ENCODE measurements around the gene CFAP107.

Gene CFAP107

GRCh38 chr1:12741946-12742345, 4.1 kb upstream of the CFAP107 start:
- H3K27me3 ChIP-seq (replicated peaks; ENCODE audit: control insufficient read depth, insufficient read depth, low read length), result no peaks in the 10 kb centered on the region
- no peaks in the 10 kb centered on the region for H3K36me3 ChIP-seq (ENCODE audit: control insufficient read depth, insufficient read depth, low read length)
- H3K4me3 ChIP-seq (replicated peaks; ENCODE audit: low read depth, low read length), result no peak overlapping the region
- TF ChIP-seq CTCF (IDR thresholded peaks at IDR 0.05; ENCODE audit: insufficient read depth, low read length, poor library complexity, severe bottlenecking), result no peak
- DNase-seq (ENCODE audit: extremely low read depth, insufficient read length), result no peak

DNA sequence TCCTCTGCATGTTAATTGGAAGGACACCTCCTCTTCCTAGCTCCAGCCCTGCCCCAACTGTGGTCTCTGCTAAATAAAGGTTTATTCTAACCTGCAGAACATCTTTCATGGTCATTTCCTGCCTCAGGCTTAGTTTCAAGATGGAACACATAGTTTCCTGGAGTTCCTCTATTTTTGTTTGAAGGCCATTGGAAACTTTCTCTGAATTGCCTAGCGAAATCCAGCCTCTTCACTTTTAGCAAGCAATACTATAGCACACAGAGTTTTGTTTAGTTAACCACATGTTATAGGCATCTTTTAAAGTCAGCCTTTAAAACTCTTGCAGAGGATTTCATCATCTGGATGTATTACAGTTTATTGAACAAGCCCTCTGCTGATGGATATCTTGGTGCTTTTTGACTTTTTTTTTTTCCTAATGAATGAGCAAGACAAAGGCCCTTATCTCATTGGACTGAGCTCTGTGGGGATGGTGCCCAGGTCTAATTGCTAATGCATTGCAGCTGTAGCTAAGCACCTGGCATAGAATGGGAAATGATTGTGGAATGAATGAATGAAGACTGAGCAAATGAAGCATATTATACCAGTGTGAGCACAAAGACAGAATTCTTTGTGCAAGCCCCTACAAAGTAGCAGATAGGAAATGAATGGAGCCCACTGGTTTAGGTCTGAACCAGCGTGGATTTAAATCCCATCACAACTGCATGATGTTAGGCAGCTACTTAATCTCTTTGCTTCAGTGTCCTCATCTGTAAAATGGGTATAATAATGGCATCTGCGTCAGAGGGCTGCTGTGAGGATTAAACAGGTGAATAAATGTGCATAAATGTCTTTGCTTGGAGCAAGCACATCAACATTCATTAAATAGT, 641 bp upstream of the CFAP107 start:
- no peak for DNase-seq (ENCODE audit: extremely low read depth, insufficient read length)
- no peak for TF ChIP-seq CTCF (IDR thresholded peaks at IDR 0.05; ENCODE audit: insufficient read depth, low read length, poor library complexity, severe bottlenecking)
- Histone ChIP-seq H3K4me3 (replicated peaks; ENCODE audit: low read depth, low read length) (no peak overlapping the region), H3K36me3 (ENCODE audit: control insufficient read depth, insufficient read depth, low read length) (no peaks in the 10 kb centered on the region), H3K27me3 (replicated peaks; ENCODE audit: control insufficient read depth, insufficient read depth, low read length) (no peaks in the 10 kb centered on the region)

- no peak for DNase-seq (ENCODE audit: extremely low read depth, insufficient read length)
- Histone ChIP-seq H3K4me3 (replicated peaks; ENCODE audit: low read depth, low read length) (no peak overlapping the region), H3K36me3 (ENCODE audit: control insufficient read depth, insufficient read depth, low read length) (no peaks in the 10 kb centered on the region), H3K27me3 (replicated peaks; ENCODE audit: control insufficient read depth, insufficient read depth, low read length) (no peaks in the 10 kb centered on the region)
- TF ChIP-seq CTCF (IDR thresholded peaks at IDR 0.05; ENCODE audit: insufficient read depth, low read length, poor library complexity, severe bottlenecking), result no peak
Measured at GRCh38 chr1:12748778-12749355, 2.9 kb downstream of the CFAP107 start.

DNA sequence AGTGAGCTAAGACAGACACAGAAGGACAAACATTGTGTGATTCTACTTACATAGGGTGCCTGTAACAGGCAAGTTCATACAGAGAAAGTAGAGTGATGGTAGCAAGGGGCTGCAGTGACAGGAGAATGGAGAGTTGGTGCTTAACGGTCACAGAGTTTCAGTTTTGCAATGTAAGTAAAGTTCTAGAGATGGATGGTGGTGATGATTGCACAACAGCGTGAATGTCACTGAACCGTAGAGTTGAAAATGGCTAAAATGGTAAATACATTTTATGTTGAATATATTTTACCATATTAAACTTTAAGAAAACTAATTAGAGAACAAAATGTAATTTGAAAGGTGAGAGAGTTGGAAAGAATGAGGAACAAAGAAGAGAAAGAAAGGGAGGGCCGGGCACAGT, 8.7 kb downstream of the CFAP107 start:
- no peak for DNase-seq (ENCODE audit: extremely low read depth, insufficient read length)
- TF ChIP-seq CTCF (IDR thresholded peaks at IDR 0.05; ENCODE audit: insufficient read depth, low read length, poor library complexity, severe bottlenecking), result no peak
- Histone ChIP-seq H3K4me3 (replicated peaks; ENCODE audit: low read depth, low read length) (no peak overlapping the region), H3K36me3 (ENCODE audit: control insufficient read depth, insufficient read depth, low read length) (no peaks in the 10 kb centered on the region), H3K27me3 (replicated peaks; ENCODE audit: control insufficient read depth, insufficient read depth, low read length) (peaks cover 2% of the 10 kb centered on the region)

DNA sequence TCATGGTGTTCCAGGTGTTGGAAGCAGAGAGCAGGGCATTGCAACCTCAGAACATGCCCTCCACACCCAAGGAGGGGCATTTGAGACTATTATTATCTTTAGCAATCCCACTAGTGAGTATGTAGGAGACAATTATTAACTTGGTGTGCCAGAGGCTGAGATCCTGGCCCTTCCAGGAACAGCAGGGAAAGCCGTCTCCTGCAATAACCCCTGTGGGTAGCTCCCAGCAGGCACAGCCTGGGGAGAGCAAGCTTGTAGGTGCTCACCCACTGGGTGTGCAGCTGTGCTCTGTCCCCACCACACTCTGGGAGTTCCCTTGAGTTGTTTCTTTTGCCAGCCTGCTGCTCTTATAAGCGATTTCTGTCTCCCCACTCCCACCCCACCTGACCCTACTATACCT, 10.3 kb downstream of the CFAP107 start:
- no peak for TF ChIP-seq CTCF (IDR thresholded peaks at IDR 0.05; ENCODE audit: insufficient read depth, low read length, poor library complexity, severe bottlenecking)
- DNase-seq (ENCODE audit: extremely low read depth, insufficient read length), result no peak
- Histone ChIP-seq H3K4me3 (replicated peaks; ENCODE audit: low read depth, low read length) (no peak overlapping the region), H3K36me3 (ENCODE audit: control insufficient read depth, insufficient read depth, low read length) (no peaks in the 10 kb centered on the region), H3K27me3 (replicated peaks; ENCODE audit: control insufficient read depth, insufficient read depth, low read length) (peaks cover 2% of the 10 kb centered on the region)

All from GM06990 (cell line).